Measurements from ENCODE around the gene OSTF1. TPM values are rescaled to one million over a fixed set of nuclear protein-coding genes. Genes with fewer than 3 reads are reported as not detected.

Gene OSTF1
- total RNA-seq, 2 experiments from 2014 or later, result 37.3 to 58.1 TPM

- Histone ChIP-seq H3K9me2 (ENCODE audit: insufficient read depth, low read length) (no peaks in the 10 kb centered on the region), H4K20me1 (ENCODE audit: insufficient read depth, low read length) (peaks cover 12% of the 10 kb centered on the region), H3K9me3 (ENCODE audit: low read length) (no peaks in the 10 kb centered on the region), H2AFZ (ENCODE audit: low read length) (peak overlapping the region; percentile 70; the same call in 1 of the 2 replicates), H3K79me2 (ENCODE audit: insufficient read depth, low read depth, low read length) (peaks cover 59% of the 10 kb centered on the region), H3K4me3 (ENCODE audit: low read depth, low read length, poor library complexity, severe bottlenecking) (peak overlapping the region; percentile 93), H3K27ac (ENCODE audit: low read depth, low read length, poor library complexity, severe bottlenecking) (peak overlapping the region; percentile 82), H3K36me3 (ENCODE audit: insufficient read depth, low read length) (peaks cover 4% of the 10 kb centered on the region; the same call in 1 of the 2 replicates), H3K4me1 (ENCODE audit: insufficient read depth, low read length, poor library complexity, severe bottlenecking) (peaks cover 44% of the 10 kb centered on the region), H3K4me2 (ENCODE audit: low read length) (peak overlapping the region; percentile 84)
- intact Hi-C loops (cut with micrococcal nuclease; ENCODE audit: unreplicated experiment), result no loop called here
- ChIA-PET CTCF (ENCODE audit: unreplicated experiment) (no interaction called here), POLR2A (interaction anchor here (0.6 to 6.8 kb wide), 13 partner anchors 15 to 1910 kb away, joined by 3 to 70 read pairs (median 4); partner anchors contain the start of genes C9orf40 and CARNMT1)
- no peak for TF ChIP-seq EZH2phosphoT487 (IDR thresholded peaks at IDR 0.05; ENCODE audit: borderline replicate concordance, low read depth, low read length)
- TF ChIP-seq CTCF (conservative IDR thresholded peaks at IDR 0.05; ENCODE audit: low read length), result no peak
- no TSS peak for BruUV-seq (replicated peaks)
- DNase-seq (ENCODE audit: low spot score), result no peak
These were observed 1.6 kb upstream of the OSTF1 start for GRCh38 chr9:75086541-75087288.

GRCh38 chr9:75087289-75087823 lies 958 bp upstream of the OSTF1 start:
- CTCF ChIA-PET (ENCODE audit: unreplicated experiment), result no interaction called here
- Histone ChIP-seq H3K79me2 (ENCODE audit: insufficient read depth, low read depth, low read length) (peaks cover 65% of the 10 kb centered on the region), H3K27ac (ENCODE audit: low read depth, low read length, poor library complexity, severe bottlenecking) (peak overlapping the region; percentile 82), H3K9me3 (ENCODE audit: low read length) (no peaks in the 10 kb centered on the region), H3K9me2 (ENCODE audit: insufficient read depth, low read length) (no peaks in the 10 kb centered on the region), H2AFZ (ENCODE audit: low read length) (peak overlapping the region; percentile 70), H4K20me1 (ENCODE audit: insufficient read depth, low read length) (peaks cover 12% of the 10 kb centered on the region), H3K36me3 (ENCODE audit: insufficient read depth, low read length) (peaks cover 3% of the 10 kb centered on the region; the same call in 1 of the 2 replicates), H3K4me1 (ENCODE audit: insufficient read depth, low read length, poor library complexity, severe bottlenecking) (peaks cover 44% of the 10 kb centered on the region), H3K4me3 (ENCODE audit: low read depth, low read length, poor library complexity, severe bottlenecking) (peak overlapping the region; percentile 93), H3K4me2 (ENCODE audit: low read length) (peak overlapping the region; percentile 84)
- intact Hi-C loops (cut with micrococcal nuclease; ENCODE audit: unreplicated experiment), result no loop called here
- DNase-seq (ENCODE audit: low spot score), result peak; percentile 75
- BruUV-seq (replicated peaks), result TSS peak; percentile 76
- POLR2A ChIA-PET, result interaction anchor here (0.6 to 6.8 kb wide), 9 partner anchors 23 to 1909 kb away, joined by 3 to 70 read pairs (median 4); partner anchors contain the start of genes C9orf40 and CARNMT1
- TF ChIP-seq EZH2phosphoT487 (IDR thresholded peaks at IDR 0.05; ENCODE audit: borderline replicate concordance, low read depth, low read length) (no peak), CTCF (conservative IDR thresholded peaks at IDR 0.05; ENCODE audit: low read length) (peak; percentile 39)

Measured in OCI-LY7 (cell line).